GM20431 (cell line): ENCODE measurements around the gene TBX10.
"Not testable (repeated sequence)": the region's sequence is repeated elsewhere in the genome, so short reads cannot be mapped to it uniquely, and the experiment has no call there.

Experiments used
- in situ Hi-C: fragments of 300-500 bp; cut with MseI, MboI; formaldehyde crosslinking; loops from one replicate; pipeline ENCODE4 v1.15.0; 2020; ENCODE audit warnings: low sequenced_read_pairs; ENCODE audit not compliant: unreplicated experiment

TBX10 gene

GRCh38 chr11:67639438-67639859, at the start of gene TBX10:
Gene TBX10, minus strand, starts transcription at chr11:67639763. Its CDS starts 291 bp downstream, at chr11:67639472.
- in situ Hi-C loops = no loop called here

- in situ Hi-C loops = no loop called here
Measured at GRCh38 chr11:67689178-67689577, 49.6 kb upstream of the TBX10 start.

DNA sequence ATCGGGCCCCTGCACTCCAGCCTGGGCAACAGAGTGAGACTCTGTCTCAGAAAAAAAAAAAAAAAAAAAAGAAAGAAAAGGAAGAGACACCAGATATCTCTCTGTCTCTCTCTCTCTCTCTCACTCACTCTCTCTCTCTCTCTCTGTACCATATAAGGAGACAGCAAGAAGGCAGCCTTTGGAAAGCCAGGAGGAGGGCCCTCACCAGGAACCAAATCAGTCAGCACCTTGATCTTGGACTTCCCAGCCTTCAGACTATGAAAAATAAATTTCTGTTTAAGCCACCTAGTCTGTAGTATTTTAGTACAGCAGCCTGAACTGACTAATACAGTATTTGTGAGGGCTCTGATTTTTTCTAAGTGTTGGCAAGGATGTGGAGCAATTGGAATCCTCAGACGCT, 48.4 kb upstream of the TBX10 start:
- in situ Hi-C loops = no loop called here

DNA sequence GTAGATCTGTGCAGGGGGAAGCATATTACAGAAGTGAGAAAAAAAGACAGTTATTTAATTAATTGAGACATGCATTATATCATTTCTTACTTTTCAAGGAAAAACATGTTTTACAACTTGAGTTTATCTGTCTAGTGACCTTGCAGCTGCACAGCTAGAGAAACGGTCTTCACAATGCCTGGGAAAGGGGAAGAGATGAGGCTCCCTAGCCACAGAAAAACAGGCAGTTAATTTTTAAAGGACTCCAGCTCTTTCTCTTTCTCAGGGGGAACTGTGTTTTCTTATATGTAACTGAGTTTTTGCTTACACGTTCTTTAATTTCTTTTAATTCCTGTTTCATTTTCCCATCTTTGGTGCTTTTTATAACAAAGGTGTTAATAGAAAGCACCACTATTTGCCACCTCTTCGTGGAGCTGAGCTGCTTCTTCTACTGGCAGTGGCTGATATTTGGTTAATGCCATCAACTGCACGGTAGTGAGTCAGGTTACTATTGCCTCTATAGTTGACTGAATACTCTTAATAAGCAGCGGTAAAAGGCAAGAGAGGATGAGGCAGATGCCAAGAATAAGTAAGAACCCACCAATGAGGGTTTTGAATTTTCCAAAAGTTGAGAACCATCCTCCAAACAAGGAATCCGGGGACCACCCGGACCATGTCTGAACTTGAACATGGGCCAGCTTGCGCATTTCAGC, 46.2 kb upstream of the TBX10 start:
- in situ Hi-C loops = not testable (repeated sequence)

DNA sequence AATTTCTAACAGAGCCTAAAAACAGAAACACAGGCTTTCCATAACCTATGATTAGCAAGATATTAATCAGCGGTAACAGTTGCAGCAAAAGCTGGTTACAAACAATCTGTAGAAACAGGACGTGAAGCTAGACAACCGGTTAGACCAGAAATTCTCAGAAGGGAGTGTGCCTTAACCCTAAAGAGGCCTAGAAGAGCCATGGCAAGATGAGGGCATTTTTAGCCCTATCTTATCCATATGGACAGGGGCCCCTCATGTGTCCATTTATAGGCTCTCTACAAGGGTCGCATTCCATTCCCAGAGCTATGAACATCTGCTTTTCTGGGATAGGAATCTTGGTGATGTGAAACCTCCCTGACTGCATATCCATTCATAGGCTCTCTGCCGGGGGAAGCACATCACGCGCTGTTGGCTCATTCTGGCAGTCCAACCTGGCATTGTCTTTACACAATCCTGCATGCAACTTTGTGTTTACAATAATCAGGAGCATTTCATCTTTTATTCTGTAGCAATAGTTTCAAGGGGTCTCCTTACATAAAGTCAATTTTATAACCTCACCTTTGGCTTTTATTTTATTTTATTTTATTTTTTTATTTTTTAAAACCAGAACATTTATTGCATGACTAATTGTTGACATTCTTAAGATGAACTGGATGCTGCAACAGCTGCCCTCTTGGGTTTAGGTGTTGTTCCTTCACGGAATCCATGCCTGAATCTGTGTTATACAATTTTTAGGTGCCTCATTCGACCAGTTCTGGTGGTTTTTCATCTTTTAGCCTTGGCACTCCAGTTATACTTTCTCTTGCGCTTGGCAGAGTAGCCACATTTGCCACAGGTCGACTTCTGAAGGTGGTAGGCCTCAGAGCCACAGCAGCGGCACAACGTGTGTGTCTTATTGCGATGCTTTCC, 42.8 kb upstream of the TBX10 start:
- in situ Hi-C loops = not testable (repeated sequence)

GRCh38 chr11:67680696-67681470, 41.3 kb upstream of the TBX10 start:
- in situ Hi-C loops = no loop called here

DNA sequence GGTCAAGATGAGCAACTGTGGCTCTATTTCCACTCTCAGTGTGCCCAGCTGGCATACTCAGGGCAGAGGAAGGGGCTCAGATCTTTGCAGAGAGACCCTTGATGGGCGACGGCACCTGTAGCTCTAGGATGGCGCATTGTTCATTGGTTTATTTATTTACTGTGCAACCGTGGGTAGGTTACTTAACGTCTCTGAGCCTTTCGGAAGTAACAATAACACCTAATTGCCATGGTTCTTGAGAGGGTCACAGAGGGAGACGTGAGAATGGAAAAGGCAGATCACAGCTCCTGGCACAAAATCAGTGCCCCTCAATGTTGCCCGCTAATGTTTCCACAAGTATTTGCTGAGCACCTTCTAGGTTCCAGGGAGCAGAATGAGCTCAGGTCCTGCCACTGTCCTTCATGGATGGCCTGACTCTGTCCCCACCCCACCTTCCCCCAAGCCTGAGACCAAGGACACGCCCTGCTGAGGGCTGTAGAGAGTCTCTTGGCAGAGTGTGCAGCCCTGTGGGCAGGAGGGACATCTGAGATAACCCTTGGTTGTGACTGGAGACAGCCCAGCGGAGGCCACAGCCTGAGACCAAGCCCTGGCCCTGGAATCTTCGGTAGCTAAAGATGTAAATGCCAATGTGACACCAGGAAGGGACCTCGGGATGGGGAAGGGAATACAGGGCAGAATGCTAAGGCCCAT, 35.6 kb upstream of the TBX10 start:
- in situ Hi-C loops = no loop called here

DNA sequence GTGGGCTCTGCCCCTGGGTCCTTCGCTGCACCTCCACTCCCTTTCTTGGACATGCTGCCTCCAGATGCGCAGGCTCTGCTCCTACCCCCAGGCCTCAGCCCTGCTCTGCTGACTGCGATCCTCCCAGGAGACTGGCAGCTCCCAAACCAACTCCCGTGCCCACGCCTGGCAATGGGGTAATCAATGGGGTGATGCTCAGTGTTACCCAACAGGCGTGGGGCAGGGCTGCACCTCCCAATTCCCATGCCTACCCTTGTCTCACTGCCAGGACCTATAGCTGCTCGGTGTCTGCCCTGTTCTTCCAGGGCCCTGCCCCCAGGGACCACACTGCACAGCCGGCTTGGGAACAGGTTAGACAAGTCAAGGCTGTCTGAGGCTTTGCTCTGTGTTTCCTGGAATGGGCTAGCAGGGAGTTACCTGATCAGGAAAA, 34.9 kb upstream of the TBX10 start, which contains the start of gene ALDH3B2:
Gene ALDH3B2 (minus strand): TSS at position 182 of the 430 bp plus-strand sequence. CDS start 7,688 bp downstream, outside the sequence.
- in situ Hi-C loops = no loop called here

- in situ Hi-C loops = no loop called here
Measured at GRCh38 chr11:67673902-67674301, 34.3 kb upstream of the TBX10 start.

DNA sequence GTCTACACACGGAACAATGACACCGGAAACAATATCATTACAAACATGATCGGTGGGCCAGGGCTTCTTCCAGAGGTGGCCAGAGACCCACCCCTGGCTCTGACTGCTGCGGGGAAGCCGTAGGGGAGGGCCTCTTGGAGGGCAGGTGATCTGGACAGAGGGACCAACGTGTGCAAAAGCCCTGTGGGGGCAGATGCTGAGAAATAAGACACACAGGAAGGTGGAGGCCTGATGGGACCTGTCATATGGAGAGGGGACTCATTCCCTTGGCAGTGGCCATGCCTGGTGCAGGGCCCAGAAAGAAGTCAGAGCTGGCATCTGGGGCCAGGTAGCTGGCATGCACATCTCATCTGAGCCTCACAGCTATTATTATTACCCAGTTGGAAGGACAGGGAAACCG, 33.8 kb upstream of the TBX10 start:
- in situ Hi-C loops = no loop called here

GRCh38 chr11:67671211-67671520, 31.6 kb upstream of the TBX10 start:
- in situ Hi-C loops = no loop called here

- in situ Hi-C loops = no loop called here
Measured at GRCh38 chr11:67670316-67671210, 31.0 kb upstream of the TBX10 start.

DNA sequence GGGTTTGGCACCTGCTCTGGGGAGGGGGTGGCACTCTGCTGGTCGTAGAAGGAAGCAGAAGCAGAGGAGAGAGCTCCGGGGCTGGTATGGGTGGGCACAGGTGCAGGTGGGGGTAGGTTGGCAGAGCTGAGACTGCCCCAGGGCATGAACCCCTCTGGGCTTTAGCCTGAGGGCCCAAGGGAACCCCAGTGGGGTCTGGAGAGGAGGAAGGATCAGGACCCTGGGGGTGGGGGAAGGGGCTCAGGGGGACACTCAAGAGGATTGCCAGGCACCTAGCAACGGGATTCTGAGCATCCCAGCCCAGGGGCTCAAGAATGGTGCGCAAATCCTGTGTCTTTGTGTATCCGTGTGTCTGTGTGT, 28.6 kb upstream of the TBX10 start:
- in situ Hi-C loops = no loop called here

DNA sequence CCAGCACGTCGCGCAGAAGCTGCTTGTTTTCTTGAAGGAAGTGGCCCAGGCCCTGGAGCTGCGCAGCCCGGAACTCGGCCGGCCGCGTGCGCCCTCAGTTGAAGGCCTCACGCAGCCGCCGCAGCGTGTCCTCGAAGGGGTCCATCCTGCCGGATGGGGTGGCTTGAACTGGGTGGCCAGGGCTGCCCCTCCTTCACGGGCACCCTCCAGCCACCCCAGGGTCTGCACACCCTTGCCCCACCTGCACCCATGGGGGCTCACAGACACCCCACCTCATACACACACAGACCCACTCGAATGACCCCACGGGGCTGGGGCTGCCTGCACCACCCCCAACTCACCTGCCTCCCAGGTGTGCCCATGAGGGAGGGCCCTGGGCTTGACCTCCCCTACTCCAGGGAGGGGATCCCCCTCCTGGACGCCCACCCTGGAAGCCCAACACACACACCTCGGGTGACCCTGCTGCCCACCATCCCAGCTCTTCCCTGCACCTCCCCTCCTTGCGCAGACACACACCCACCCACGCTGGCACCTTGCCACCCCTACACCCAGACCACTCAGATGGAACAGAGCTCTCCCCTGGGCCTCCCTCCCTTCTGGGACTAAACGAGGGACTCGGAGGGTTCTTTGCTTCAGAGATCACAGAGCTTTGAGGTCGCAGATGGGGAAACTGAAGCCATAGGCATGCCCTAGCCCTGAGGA, 28.1 kb upstream of the TBX10 start:
- in situ Hi-C loops = no loop called here

DNA sequence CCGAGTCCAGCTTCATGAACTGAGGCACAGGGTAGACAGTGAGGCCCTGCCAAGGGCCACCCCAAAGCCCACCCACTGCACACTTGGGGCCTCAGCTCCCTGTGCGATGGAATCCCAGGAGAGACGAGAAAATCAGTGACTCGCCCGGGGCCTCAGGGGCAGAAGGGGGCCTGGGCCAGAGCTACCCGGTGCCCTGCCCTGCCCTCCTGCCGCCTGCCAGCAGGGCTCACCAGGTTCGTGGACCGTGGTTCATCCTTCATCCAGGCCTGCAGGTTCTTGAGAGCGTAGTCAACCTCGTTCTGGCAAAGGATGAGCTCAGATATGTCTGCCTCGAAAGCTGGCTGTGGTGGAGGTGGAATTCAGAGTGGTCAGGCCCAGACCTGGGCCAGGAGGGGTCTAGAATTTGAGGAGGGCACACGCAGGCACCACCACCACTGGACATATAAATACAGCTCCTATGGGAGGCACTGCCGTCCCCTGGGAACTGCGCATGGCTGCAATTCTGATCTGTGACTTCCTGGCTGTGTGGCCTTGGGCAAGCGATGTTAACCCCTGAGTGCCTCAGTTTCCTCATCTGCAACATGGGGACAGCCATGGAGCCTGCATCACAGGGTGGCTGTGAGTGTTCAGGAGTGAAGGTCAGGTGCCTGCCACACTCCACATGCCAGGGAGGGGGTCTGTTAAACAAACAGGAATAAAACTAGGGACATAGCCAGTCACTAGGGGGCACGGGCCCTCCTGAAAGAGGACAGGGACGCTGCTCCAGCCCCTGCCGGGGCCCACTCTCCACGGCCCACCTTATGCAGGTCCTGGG, 27.3 kb upstream of the TBX10 start:
- in situ Hi-C loops = no loop called here

DNA sequence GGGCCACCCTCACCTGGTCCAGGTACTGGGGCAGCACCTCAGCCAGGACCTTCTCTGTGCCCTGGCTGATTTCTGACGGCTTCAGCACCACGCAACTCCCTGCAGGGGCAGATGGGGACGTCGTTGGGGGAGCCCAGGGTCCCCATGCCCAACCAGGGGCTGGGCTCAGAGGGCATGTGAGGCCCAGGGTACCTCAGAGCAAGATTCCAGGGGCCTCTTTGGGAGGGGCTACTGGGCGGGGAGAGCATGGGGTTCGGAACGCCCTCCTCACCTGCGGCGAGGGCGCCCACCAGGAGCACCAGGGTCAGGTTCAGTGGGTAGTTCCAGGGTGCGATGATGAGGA, 26.7 kb upstream of the TBX10 start:
- in situ Hi-C loops = no loop called here

- in situ Hi-C loops = no loop called here
Measured at GRCh38 chr11:67665541-67666302, 26.2 kb upstream of the TBX10 start.
